ENCODE data around the gene AKR1C3.

The AKR1C3 gene

GRCh38 chr10:5068274-5068984 is 25.8 kb upstream of the AKR1C3 start:
- no peak for DNase-seq (ENCODE audit: low spot score)
- TF ChIP-seq CTCF (IDR thresholded peaks at IDR 0.05; ENCODE audit: extremely low read depth, missing control alignments), result no peak

- no peak for TF ChIP-seq CTCF (IDR thresholded peaks at IDR 0.05; ENCODE audit: extremely low read depth, missing control alignments)
- no peak for DNase-seq (ENCODE audit: low spot score)
Observed at GRCh38 chr10:5070648-5071410, 23.4 kb upstream of the AKR1C3 start.

GRCh38 chr10:5071411-5072198 is 22.6 kb upstream of the AKR1C3 start:
- no peak for DNase-seq (ENCODE audit: low spot score)
- no peak for TF ChIP-seq CTCF (IDR thresholded peaks at IDR 0.05; ENCODE audit: extremely low read depth, missing control alignments)

GRCh38 chr10:5073659-5074058 is 20.6 kb upstream of the AKR1C3 start:
- DNase-seq (ENCODE audit: low spot score), result no peak
- TF ChIP-seq CTCF (IDR thresholded peaks at IDR 0.05; ENCODE audit: extremely low read depth, missing control alignments), result no peak

- no peak for DNase-seq (ENCODE audit: low spot score)
- no peak for TF ChIP-seq CTCF (IDR thresholded peaks at IDR 0.05; ENCODE audit: extremely low read depth, missing control alignments)
Observed at GRCh38 chr10:5076615-5077014, 17.6 kb upstream of the AKR1C3 start.

GRCh38 chr10:5078547-5079180 is 15.6 kb upstream of the AKR1C3 start:
- no peak for TF ChIP-seq CTCF (IDR thresholded peaks at IDR 0.05; ENCODE audit: extremely low read depth, missing control alignments)
- DNase-seq (ENCODE audit: low spot score), result no peak
